GM10847 (cell line): ENCODE results near the gene OSBPL8.

Experiments used
- POLR2A ChIP-seq: IDR thresholded peaks from 2 replicates; pipeline ENCODE4 v1.6.1; 2011; ENCODE audit not compliant: insufficient read length; ENCODE audit errors: extremely low read depth

OSBPL8 gene

GRCh38 chr12:76544601-76545261, 14.8 kb downstream of the OSBPL8 start:
- no peak for TF ChIP-seq POLR2A

- TF ChIP-seq POLR2A = no peak
These were observed 15.7 kb downstream of the OSBPL8 start for GRCh38 chr12:76543813-76544347.

- no peak for TF ChIP-seq POLR2A
These were observed 16.7 kb downstream of the OSBPL8 start for GRCh38 chr12:76542908-76543307.

GRCh38 chr12:76539727-76540126, 19.8 kb downstream of the OSBPL8 start:
- no peak for TF ChIP-seq POLR2A

- no peak for TF ChIP-seq POLR2A
These were observed 21.6 kb downstream of the OSBPL8 start for GRCh38 chr12:76537923-76538322.

- no peak for TF ChIP-seq POLR2A
These were observed 23.0 kb downstream of the OSBPL8 start for GRCh38 chr12:76536546-76536945.

GRCh38 chr12:76535170-76535569, 24.4 kb downstream of the OSBPL8 start:
- no peak for TF ChIP-seq POLR2A

GRCh38 chr12:76533331-76533730, 26.2 kb downstream of the OSBPL8 start:
- no peak for TF ChIP-seq POLR2A

GRCh38 chr12:76532520-76532919, 27.1 kb downstream of the OSBPL8 start:
- TF ChIP-seq POLR2A = no peak

- TF ChIP-seq POLR2A = no peak
These were observed 28.5 kb downstream of the OSBPL8 start for GRCh38 chr12:76531056-76531455.

GRCh38 chr12:76530516-76530915, 29.1 kb downstream of the OSBPL8 start:
- no peak for TF ChIP-seq POLR2A

- no peak for TF ChIP-seq POLR2A
These were observed 30.2 kb downstream of the OSBPL8 start for GRCh38 chr12:76529226-76529918.

- no peak for TF ChIP-seq POLR2A
These were observed 36.2 kb downstream of the OSBPL8 start for GRCh38 chr12:76523408-76523807.

- TF ChIP-seq POLR2A = no peak
These were observed 39.2 kb downstream of the OSBPL8 start for GRCh38 chr12:76520348-76520747.

- TF ChIP-seq POLR2A = no peak
These were observed 40.0 kb downstream of the OSBPL8 start for GRCh38 chr12:76519538-76519937.

- no peak for TF ChIP-seq POLR2A
These were observed 40.9 kb downstream of the OSBPL8 start for GRCh38 chr12:76518699-76519098.
